Lower leg skin (tissue), 3 donors: ENCODE results near the gene ZNF282.
"Not testable (repeated sequence)": the region's sequence is repeated elsewhere in the genome, so short reads cannot be mapped to it uniquely, and the experiment has no call there.

Experiments
- POLR2A ChIP-seq, 2 donors: fragments of 450-650 bp; IDR thresholded peaks; one replicate each; pipeline ENCODE4 v1.6.1; 2016 to 2017; ENCODE audit warnings: antibody characterized with exemption in 2 of 2, mild to moderate bottlenecking in 1 of 2, moderate library complexity in 1 of 2
- TF ChIP-seq, protein P1 (sequence below), 3 donors: fragments of 450-650 bp; IDR thresholded peaks; one replicate each; pipeline ENCODE4 v1.5.1; 2016; ENCODE audit warnings: antibody characterized with exemption in 3 of 3, mild to moderate bottlenecking in 3 of 3, moderate library complexity in 2 of 3

GRCh38 chr7:149274424-149274823 is 79.1 kb downstream of the ZNF282 start:
- TF ChIP-seq, protein P1, sequence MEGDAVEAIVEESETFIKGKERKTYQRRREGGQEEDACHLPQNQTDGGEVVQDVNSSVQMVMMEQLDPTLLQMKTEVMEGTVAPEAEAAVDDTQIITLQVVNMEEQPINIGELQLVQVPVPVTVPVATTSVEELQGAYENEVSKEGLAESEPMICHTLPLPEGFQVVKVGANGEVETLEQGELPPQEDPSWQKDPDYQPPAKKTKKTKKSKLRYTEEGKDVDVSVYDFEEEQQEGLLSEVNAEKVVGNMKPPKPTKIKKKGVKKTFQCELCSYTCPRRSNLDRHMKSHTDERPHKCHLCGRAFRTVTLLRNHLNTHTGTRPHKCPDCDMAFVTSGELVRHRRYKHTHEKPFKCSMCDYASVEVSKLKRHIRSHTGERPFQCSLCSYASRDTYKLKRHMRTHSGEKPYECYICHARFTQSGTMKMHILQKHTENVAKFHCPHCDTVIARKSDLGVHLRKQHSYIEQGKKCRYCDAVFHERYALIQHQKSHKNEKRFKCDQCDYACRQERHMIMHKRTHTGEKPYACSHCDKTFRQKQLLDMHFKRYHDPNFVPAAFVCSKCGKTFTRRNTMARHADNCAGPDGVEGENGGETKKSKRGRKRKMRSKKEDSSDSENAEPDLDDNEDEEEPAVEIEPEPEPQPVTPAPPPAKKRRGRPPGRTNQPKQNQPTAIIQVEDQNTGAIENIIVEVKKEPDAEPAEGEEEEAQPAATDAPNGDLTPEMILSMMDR (IDR thresholded peaks at IDR 0.05), result not testable (repeated sequence)
- not testable (repeated sequence) for TF ChIP-seq POLR2A (IDR thresholded peaks at IDR 0.05)
